HL-60 (cell line): ENCODE measurements around the gene ALDH4A1.

ENCODE experiments used
- DNase-seq, 2 experiments: peaks; one replicate each; pipeline ENCODE4 v3.0.0-alpha.2; 2010 to 2020; ENCODE audit warnings: low read depth in 1 of 2, low spot score in 1 of 2
- H3K27ac ChIP-seq: fragments of 250-450 bp; sonication (Bioruptor Pico); replicated peaks from 2 replicates; pipeline ENCODE4 v1.5.1; 2020; ENCODE audit warnings: mild to moderate bottlenecking, moderate library complexity
- H3K27me3 ChIP-seq: fragments of 250-450 bp; sonication (Bioruptor Pico); 2 replicates; pipeline ENCODE4 v1.5.1; 2021; ENCODE audit warnings: mild to moderate bottlenecking, moderate library complexity; ENCODE audit not compliant: insufficient read depth, poor library complexity, severe bottlenecking
- H3K4me3 ChIP-seq: replicated peaks from 2 replicates; pipeline ENCODE4 v1.5.1; 2011; ENCODE audit warnings: mild to moderate bottlenecking, control low read depth, low read length; ENCODE audit not compliant: insufficient read depth
- CTCF ChIP-seq: IDR thresholded peaks from one replicate; pipeline ENCODE4 v1.5.1; 2011; ENCODE audit warnings: low read length, control low read depth, inconsistent platforms; ENCODE audit not compliant: insufficient read depth
- GABPA ChIP-seq: IDR thresholded peaks from 2 replicates; pipeline ENCODE4 v1.6.1; 2012; ENCODE audit warnings: low read depth
- POLR2AphosphoS5 ChIP-seq: IDR thresholded peaks from 2 replicates; pipeline ENCODE4 v1.6.1; 2012; ENCODE audit warnings: low read depth
- SPI1 ChIP-seq: IDR thresholded peaks from 2 replicates; pipeline ENCODE4 v1.6.1; 2012; ENCODE audit warnings: low read depth, mild to moderate bottlenecking, borderline replicate concordance
- TF ChIP-seq, protein P1 (sequence below): IDR thresholded peaks from 2 replicates; pipeline ENCODE4 v1.6.1; 2012; ENCODE audit warnings: low read depth; ENCODE audit not compliant: insufficient replicate concordance

Gene ALDH4A1

DNA sequence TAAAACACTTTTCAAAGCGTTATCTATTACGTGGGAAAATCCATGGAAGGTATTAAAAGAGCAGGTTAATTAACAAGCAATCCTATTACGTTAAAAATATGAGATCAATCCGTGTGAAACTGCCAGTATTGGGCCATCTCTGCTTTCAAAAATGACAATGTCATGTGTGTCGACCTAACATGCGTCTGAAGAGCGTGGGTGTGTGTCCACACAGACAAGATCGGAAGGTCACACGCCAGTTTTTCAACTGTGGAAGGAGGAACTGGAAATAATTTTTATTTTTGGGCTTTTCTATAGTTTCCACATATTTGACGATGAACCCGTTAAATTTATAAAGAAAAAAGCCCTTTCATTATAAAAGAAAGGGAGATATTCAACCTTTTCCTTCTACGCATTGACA lies 17.6 kb upstream of the ALDH4A1 start:
- TF ChIP-seq GABPA: no peak
- TF ChIP-seq, protein P1, sequence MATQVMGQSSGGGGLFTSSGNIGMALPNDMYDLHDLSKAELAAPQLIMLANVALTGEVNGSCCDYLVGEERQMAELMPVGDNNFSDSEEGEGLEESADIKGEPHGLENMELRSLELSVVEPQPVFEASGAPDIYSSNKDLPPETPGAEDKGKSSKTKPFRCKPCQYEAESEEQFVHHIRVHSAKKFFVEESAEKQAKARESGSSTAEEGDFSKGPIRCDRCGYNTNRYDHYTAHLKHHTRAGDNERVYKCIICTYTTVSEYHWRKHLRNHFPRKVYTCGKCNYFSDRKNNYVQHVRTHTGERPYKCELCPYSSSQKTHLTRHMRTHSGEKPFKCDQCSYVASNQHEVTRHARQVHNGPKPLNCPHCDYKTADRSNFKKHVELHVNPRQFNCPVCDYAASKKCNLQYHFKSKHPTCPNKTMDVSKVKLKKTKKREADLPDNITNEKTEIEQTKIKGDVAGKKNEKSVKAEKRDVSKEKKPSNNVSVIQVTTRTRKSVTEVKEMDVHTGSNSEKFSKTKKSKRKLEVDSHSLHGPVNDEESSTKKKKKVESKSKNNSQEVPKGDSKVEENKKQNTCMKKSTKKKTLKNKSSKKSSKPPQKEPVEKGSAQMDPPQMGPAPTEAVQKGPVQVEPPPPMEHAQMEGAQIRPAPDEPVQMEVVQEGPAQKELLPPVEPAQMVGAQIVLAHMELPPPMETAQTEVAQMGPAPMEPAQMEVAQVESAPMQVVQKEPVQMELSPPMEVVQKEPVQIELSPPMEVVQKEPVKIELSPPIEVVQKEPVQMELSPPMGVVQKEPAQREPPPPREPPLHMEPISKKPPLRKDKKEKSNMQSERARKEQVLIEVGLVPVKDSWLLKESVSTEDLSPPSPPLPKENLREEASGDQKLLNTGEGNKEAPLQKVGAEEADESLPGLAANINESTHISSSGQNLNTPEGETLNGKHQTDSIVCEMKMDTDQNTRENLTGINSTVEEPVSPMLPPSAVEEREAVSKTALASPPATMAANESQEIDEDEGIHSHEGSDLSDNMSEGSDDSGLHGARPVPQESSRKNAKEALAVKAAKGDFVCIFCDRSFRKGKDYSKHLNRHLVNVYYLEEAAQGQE: no peak
- TF ChIP-seq SPI1: no peak
- no peak for TF ChIP-seq POLR2AphosphoS5
- no peak for TF ChIP-seq CTCF
- no peak for DNase-seq
- no peak overlapping the region for H3K4me3 ChIP-seq
- no peak overlapping the region for H3K27ac ChIP-seq
- H3K27me3 ChIP-seq: no peaks in the 10 kb centered on the region

DNA sequence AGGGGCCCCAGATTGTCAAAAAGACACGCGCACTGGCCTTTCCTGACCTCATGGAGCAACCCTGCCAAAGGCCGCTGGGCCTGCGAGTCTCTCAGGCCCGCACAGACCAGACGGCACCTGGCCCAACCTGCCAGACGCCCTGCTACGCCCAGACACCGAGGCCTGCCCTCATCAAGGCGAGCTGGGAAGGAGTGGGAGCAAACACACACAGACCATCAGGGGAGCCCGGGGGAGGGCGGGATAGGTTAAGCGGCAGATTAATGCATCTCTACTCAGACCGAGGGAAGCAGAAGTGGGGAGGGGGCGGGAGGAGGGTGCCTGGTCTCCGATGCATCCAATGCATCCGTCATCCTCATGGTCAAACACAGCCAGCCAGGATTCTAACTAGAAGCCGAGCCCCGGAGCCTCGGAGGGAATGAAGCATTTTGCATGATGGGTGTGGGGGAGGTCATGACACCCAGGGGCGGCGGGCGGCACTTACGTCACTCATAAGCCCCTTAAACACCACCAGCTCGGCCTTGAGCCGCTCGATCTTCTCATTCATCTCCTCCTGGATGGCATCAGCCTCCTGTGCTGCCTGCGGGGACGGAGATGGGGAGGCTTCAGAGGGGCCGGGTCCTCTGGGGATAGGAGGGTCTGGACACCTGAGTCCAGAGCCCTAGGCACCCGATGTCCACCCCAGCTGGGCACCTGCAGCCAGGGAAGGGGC lies 17.0 kb upstream of the ALDH4A1 start:
- Histone ChIP-seq H3K4me3 (no peak overlapping the region), H3K27ac (no peak overlapping the region), H3K27me3 (no peaks in the 10 kb centered on the region)
- TF ChIP-seq GABPA (no peak), SPI1 (no peak), CTCF (no peak), POLR2AphosphoS5 (no peak)
- TF ChIP-seq, protein P1: no peak
- DNase-seq: no peak

DNA sequence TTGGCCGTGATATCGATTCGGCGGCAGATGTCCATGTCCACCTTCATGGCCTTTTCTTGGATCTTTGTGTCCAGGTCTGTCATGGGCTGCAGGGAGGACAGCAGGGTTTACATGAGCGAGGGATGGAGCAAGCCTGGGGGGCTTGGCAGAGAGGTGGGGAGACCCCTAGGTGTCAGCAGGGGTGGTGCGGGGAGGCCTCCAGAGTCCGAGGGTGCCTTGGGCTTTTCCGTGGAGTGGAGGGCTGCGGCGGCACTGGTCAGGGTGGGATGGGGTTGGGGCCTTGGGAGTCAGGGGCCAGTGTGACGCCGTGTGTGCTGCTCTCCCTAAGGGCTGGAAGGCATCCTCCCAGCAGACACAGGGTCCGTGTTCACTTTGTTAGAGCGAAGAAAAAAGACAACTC lies 16.1 kb upstream of the ALDH4A1 start:
- TF ChIP-seq GABPA (no peak), CTCF (no peak), SPI1 (no peak), POLR2AphosphoS5 (no peak)
- TF ChIP-seq, protein P1: no peak
- Histone ChIP-seq H3K27ac (no peak overlapping the region), H3K27me3 (no peaks in the 10 kb centered on the region), H3K4me3 (no peak overlapping the region)
- no peak for DNase-seq
